HG03520 (cell line): ENCODE measurements around the gene CSMD2.

Source experiments
- ATAC-seq: cut with Tn5 transposase; IDR thresholded peaks from one replicate; pipeline ENCODE4 v1.9.1; 2021; ENCODE audit warnings: mild to moderate bottlenecking, moderate library complexity; ENCODE audit not compliant: unreplicated experiment

CSMD2 gene

DNA sequence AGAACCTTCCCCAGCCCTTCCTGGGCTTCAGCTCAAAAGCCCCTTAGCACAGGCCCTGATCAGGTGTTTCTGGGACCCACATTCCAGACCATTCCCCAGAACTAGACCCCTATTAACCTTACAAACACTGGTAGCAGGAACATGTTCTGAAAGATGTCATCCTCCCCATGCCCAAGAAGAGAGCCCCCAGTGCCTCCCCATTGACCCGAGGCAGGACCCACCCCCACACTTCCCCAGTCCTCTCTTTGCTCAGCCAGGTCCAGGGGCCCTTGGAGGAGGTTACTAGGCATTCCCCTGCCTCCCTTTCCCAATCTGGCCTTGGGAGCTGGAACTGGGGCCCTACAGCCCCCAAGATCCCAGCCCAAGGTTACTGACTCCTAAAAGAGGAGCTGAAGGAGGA lies 340.1 kb downstream of the CSMD2 start:
- ATAC-seq: no peak

DNA sequence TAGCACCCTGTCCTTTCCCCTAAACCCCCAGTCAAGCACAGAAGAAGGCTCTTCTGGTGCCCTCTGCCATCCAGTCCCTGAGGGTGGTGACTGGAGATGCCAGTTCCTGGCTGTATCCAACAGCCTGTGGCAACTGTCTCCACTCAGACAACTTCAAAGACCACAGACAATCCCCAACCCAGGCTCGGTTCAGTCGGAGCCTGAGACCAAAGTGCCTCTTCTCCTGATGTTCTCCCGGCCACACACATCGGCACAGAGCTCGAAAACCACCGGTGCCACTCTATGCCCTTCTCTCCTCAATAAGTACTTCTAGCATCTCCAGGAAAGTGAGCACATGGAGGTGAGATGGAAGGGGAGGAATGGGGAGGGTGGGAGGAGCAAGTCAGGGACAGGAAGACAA lies 340.7 kb downstream of the CSMD2 start:
- ATAC-seq: no peak

DNA sequence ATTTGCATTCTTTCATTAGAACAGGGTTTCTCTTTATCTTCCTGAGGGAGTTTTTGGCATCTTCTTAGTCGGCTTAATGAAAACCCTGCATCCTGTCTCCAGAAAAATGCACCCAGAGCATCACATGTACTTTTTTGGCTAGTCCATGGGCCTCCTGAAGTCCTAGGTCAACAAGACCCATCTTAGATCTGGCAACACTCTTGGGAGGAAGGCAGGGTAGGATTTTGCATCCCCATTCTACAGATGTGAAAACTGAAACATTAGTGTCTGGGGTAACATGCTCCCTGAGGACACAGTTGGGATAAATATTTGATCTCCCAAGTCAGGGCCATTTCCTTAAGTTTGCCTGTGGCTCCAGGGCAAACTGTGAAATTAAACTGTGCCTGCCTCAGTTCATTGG lies 341.2 kb downstream of the CSMD2 start:
- ATAC-seq: no peak

DNA sequence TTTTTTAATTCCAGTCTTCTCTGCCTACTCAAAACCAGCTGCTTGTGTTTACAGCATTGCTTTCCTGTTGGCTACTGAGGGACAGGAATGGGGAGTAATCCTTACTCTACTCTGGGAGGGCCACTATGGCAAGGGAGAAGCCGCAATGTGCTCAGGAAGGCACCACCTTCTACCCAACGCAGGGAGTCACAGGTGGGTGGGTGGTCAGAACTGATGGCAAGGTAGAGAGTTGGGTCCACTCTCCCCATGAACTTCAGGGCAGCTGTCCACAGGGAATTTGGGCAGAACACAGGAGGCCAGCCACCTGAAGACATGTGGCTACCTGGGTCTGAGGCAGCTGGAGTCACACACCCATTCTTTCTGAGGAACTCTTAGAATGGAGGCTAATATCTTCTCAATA lies 341.6 kb downstream of the CSMD2 start:
- no peak for ATAC-seq

DNA sequence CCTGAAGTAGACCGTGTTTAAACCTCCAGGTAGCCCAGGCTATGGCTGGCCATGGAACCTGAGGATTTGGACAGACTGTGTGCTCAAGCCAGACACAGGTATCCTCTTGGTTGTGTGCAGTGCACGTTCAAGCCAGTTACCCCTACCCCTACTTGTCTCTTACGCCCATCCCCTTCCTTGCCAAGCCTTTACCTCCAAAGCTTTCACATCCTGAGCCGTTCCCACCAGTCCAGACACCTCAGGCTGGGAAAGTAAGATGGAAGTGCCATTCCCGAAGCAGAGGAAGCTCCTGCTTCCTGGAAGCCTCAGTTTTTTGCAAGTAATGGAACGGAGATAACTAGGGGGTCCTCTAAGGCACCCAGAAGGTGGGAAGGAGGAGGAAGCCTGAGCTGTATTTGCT lies 342.6 kb downstream of the CSMD2 start:
- no peak for ATAC-seq

DNA sequence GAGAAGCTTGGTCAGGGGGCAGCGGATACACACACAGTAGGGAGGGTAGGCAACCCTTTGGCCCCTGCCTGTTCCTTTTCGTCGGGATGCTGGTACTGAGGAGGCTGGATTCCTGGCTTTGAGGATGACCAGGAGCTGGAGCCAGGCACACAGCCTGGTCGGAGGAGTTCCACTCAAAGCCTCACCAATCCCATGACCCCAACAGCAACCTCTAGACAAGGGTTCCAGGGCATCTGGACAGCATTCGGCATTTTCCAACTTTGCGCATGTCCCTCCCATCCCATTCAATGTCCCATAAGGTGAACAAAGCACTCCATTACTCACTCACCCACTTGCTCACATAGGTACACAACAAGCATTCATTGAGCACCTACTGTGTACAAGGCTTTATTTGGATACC lies 343.7 kb downstream of the CSMD2 start:
- ATAC-seq: no peak

DNA sequence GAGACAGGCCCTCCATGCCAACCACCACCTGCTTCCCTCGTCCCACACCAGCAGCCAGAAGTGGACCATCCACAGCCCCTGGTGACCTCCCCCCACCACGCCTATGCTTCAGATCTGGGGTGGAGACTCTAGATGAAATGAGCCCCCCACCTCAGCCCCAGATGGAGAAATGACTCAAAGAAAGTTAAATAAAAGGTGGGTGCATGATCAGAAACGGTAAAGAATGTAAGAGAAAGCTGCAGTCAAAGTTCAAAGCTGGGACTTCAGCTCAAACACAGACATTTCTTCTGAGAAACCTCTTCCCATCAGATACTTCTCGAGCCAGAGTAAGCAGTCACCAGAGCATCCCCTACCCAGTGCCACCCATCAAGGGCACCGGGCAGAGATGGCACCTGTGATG lies 344.2 kb downstream of the CSMD2 start:
- ATAC-seq: no peak

DNA sequence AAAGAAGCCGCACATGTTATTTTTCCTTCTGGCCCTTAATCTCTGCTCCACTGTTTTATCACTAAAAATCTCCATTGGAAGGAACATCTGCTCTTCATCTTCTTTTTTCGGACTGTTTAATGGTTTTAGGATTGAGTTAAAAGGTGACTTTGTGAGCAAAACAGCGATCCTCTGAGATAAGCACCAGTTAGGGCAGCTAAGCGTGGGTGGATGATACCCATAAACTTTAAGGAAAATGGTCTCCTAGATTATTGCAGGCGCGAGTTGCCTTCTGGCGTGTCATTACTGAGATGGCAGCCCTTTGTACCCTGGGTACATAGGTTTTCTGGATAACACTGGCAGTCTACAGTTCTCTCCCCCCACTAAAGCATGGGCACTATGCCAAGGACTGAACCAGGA lies 345.1 kb downstream of the CSMD2 start:
- ATAC-seq: no peak

DNA sequence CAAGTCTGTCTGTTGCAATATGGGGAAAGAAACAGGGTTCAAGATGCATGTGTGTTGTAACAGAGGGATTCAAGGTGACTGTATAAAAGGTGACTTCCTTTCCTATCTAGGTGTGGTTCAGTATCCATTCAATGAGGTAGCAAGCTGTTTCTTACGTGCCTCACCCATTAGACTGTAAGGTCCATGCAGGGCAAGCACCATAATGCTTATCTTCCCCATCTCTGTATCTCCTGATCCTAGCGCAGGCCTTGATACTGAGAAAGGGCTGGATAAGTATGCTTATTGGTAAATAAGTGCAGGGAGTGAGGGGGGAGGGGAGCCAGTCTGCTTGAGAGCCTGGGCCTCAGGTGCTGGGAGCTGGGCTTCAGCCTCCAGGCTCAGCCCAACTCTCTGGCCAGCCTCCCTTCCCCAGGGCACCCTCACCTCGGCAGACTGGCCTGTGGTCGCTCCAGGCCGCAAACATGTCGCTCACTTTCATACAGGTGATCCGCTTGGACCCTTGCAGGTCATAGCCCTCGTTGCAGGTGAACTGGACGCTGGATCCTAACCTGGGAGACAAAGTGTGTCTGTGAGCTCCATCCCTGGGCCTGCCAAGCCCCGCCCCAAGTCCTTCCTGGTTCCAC lies 345.6 kb downstream of the CSMD2 start:
- no peak for ATAC-seq

DNA sequence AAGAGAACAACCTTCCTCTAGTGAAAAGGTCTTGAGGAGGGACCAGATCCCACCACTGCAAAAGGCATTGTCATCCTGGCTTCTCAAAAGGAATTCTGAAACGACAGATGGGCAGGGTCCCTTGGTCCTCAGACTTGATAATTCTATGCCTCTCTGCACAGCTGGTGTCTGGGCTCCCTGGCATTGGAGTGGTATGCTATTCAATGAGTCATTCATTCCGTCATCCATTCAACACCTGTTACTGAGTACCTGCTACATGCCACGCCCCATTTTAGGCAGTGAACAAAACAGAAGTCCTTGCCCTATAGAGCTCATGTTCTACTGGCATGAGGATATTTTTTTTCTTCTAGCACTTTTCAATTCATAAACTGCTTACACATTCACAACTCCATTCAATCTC lies 347.0 kb downstream of the CSMD2 start:
- no peak for ATAC-seq

DNA sequence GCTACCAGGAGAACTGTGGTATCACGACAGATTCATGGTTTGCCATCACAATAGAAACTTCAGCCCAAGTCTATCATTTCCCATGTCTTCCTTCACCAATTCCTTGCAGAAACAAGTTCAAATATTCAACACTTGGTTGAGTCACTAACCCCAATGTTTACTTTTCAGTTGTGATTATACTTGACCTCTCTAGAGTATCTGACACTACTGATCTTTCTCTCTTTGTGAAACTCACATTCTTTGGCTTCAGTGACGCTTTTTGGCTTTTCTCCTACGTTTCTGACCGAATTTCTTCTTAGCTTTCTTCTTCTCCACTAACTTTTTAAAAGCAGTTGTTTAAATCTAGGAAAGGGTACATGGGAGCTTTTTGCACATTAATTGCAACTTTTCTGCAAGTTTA lies 350.0 kb downstream of the CSMD2 start:
- no peak for ATAC-seq

DNA sequence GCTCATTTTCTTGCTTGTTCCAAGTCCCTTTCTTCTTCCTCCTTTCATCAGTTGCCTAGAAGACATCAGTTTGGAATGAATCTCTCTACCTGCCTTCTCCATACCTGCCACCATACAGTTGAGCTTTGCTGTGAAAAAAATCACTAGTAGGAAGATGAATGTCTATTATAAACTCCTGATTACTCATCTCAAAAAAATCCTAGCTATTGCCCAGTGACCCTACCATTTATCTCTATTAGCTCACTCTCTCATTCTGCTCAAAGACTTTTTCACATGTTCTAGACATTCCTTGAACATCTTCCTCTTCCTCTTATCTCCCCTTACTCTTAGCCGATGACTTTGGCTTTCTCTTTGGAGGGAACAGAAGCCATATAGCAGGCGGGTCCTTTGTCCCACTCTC lies 350.9 kb downstream of the CSMD2 start:
- ATAC-seq: no peak

DNA sequence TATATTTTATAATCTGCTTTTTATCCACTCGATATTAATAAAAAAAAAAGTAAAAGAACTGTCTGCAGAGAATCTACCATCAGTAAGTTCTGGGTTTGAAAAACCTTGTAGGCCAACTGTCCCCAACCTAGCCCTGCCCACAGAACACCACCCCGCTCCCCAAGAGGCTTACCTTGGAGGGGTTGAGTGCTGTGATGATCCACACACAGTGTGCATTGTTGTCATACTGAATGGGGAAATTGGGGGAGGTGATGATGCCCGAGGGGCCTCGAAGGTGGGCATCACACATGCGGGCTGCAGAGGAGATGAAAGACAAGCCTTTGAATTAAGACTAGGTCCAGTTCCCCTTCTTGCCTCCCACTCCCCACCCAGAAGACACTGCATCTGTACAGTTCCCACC lies 354.5 kb downstream of the CSMD2 start:
- ATAC-seq: no peak

DNA sequence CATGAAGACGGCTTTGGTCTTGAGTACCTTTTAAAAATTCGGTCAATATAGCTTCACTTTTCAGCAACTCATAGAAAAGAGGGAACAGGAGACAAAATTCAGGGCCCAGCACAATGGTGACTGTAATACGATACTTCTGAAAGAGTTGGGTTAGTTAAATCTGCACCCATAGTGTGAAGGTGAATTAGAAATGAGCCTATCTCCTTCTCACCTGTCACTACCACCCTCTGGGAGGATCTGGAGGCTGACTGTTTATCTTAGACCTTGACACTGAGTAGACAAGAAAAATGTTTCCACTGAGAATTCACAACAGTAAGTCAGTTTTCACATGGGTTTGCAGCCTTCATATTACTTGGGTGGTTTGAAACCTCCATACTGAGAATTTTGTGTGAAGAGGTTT lies 359.0 kb downstream of the CSMD2 start:
- ATAC-seq: no peak

DNA sequence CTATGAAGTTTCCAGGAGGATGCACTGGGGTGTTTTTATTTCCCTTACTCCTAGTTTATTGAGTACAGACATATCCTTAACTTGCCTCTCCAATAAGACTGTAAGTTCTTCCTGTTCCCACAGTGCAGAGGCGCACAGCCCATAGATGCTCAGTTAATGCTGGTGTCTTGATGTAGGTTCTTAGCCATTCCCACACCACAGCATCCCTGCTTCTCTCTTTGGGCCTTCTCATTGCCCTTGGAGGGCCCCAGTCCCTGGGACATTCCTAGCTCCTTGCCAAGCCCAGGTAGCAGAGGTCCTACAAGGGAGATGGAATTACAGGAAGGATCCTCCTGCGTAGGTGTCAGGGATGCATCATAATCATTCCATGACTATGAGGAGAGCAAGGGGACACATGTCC lies 362.8 kb downstream of the CSMD2 start:
- ATAC-seq: no peak

DNA sequence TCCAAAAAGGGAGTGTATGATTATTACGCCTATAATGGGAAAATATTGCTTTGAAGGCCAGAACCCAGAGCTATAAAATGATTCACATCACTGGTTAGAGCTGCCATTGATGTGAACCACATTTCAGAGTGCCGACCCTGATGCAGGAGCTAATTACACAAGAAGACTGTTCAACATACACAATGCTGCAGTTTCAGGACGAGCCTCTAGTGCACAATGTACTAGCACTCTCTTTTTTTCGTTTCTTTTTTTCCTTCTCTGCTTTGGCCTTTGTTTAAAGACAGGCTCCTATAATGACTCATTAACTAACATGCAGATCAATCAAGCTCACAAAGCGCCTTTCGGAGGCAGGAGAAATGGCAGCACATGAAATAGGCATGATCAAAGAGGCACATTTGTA lies 367.2 kb downstream of the CSMD2 start:
- ATAC-seq: no peak

DNA sequence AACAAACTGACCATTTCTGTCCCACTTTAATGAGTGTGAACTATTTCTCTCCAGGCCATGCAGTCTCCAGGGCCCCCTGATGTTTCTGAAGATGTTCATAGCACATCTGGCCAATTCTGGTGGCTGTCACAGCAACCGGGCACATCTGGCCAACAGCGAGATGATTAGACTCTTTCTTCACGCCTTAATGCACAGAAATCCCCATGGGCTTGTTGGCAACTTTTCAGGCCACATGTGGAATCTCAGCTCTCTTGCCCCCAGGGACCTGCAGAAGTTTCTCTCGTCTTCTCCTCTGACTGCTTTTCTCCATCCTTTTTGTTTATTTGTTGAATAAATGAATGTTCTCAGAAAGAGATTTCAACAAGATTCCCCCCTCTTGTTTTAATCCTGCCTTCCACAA lies 372.4 kb downstream of the CSMD2 start:
- no peak for ATAC-seq

DNA sequence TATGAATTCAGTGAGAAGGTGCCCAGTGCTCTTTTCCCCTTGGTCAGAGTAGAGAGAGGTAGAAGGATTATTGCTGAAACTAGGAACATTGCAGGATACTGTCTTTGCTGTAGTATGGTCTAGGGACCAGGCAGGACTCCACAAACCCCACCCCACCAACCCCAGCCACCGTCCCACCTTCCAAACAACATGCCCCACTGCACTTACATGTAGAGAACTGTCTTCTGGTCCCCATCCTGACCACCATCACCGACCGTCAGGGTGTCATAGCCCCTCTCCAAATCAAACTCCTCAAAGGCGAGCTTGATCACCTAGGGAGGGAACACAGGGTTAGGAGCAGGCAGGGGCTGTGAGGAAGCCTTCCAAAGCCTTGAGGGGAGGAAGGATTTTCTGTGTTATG lies 372.8 kb downstream of the CSMD2 start:
- ATAC-seq: no peak

DNA sequence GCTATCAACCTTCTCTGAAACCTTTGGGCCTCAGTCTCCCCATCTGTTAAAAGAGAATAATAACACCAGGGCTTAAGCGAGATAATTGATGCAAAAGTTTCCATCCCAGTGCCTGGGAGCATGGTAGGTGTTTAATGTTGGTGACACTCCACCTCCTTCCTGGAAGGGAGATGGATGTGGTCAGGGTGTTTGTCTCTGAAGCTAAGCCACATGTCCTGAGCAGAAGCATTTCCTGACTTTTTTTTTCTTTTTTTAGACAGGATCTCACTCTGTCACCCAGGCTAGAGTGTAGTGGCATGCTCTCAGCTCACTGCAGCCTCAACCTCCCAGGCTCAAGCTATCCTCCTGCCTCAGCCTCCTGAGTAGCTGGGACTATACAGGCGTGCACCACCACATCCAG lies 373.8 kb downstream of the CSMD2 start:
- ATAC-seq: no peak

DNA sequence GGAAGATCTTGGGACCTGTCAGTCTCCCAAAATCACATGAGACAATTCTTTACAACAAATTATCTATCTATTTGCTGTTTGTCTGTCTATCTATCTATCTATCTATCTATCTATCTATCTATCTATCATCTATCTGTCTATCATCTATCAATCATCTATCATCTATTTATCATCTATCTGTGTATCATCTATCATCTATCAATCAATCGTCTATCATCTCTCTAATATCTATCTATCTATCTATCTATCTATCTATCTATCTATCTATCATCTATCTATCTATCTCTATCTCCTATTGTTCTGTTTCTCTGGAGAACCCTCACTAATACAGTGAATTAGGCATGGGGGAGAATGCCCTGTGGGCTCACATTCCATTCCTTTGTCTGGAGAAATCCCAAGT lies 374.5 kb downstream of the CSMD2 start:
- no peak for ATAC-seq

DNA sequence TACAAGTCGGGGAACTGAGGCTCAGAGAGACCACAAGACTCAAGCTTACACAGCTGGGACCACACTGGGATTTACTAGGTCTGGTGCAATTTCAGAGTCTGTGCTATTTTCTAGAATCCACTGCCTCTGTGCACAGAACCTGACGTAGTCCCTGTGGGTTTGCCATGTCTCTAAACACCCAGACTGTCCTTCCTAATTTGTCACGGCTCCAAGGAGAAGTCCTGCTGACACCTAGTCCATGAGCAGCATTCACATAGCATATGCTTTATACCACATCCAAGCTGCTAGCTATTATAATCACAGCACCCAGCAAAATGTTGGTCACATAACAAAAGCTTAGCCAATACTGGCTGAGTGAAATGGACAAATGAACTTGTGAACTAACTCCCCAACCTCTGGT lies 380.2 kb downstream of the CSMD2 start:
- ATAC-seq: no peak

DNA sequence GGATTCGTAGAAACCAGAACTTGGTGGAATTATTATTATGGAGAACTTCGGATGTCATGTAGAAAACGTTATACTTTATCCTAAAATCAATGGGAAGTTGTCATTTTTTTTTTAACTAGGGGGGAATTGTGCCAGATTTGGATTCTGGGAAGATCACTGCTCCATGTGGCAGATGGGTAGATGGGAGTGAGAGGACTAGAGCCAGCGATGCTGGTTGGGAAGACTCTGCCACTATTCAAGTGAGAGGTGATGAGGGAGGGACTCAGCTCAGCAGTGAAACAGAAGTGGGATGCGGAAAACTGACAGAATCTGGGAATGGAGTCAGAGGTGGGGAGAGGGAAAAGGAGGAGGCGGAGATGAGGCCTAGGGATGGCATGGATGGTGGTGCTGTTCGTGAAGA lies 382.3 kb downstream of the CSMD2 start:
- ATAC-seq: no peak

DNA sequence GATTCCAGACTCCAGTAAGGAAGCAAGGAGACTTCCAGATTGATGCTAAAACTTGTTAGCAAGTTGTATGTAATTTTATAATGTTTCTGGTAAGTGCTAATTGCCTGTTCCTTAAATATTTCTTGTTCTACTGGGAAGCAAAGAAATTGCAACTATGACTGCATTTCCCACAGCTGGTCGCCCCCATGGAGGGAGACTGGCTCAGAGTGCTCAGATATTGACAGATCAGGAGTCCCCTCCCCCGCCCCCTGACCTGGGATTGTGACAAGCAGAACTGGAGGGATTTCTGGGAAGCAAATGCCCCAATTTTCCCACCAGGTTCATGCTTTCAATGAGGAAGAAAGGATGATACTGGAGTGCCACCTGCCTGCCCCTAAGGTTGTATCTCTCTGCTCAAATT lies 383.4 kb downstream of the CSMD2 start:
- ATAC-seq: no peak

DNA sequence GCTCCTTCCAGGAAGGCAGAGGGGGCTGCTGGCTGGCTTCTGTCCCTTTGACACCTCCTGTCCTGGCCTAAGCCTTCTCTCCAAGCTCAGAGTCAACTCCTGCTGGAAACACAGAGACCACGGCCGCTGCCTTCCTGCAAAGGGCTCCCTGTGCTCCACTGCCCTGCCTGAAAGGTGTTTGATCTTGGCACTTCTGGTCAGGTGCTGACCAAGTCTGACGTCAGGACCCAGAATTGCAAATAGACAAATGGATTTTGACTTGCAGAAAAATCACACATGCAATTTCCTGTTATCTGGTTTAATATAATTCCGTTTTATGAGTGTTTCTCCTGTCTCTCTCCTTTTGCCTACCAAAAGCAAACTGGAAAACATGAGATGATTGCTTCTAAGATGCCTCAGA lies 387.7 kb downstream of the CSMD2 start:
- no peak for ATAC-seq
